ENCODE results near the gene RAD51B. TPM values are rescaled to one million over a fixed set of nuclear protein-coding genes. Genes with fewer than 3 reads are reported as not detected.

Gene RAD51B
- total and polyA plus RNA-seq, 4 donors = 2.5 to 95.0 (median 9.6) TPM

GRCh38 chr14:68079941-68080697 is 260.5 kb downstream of the RAD51B start:
- no peak overlapping the region for H3K9ac ChIP-seq (ENCODE audit: insufficient read depth in 1 of 2, low read length in 2 of 2)
- ATAC-seq (ENCODE audit: insufficient read depth, low FRiP score) (no peak), DNase-seq (peak in 1 of 3 donors; percentile 71)
- no peaks in the 10 kb centered on the region for H3K27me3 ChIP-seq (ENCODE audit: control insufficient read depth in 3 of 3, insufficient read depth in 3 of 3, low read length in 2 of 3)
- H3K36me3 ChIP-seq (ENCODE audit: control insufficient read depth in 4 of 4, insufficient read depth in 4 of 4, low read length in 4 of 4) = no peaks in the 10 kb centered on the region
- no peak overlapping the region for H3K27ac ChIP-seq (ENCODE audit: low read depth in 1 of 2, low read length in 1 of 2)
- no peaks in the 10 kb centered on the region for H3K9me3 ChIP-seq (ENCODE audit: control insufficient read depth in 4 of 4, insufficient read depth in 3 of 4, low read length in 3 of 4)
- no peak overlapping the region for H3K4me3 ChIP-seq
- peaks cover 0 to 22% (median 8%) of the 10 kb centered on the region in 5 donors for H3K4me1 ChIP-seq (ENCODE audit: control insufficient read depth in 5 of 5, insufficient read depth in 5 of 5, low read length in 5 of 5)
- no peak for TF ChIP-seq CTCF (IDR thresholded peaks at IDR 0.05; ENCODE audit: control extremely low read depth, extremely low read depth)

- no peak overlapping the region for H3K9ac ChIP-seq (ENCODE audit: insufficient read depth in 1 of 2, low read length in 2 of 2)
- no peak overlapping the region for H3K4me3 ChIP-seq
- peaks cover 0 to 30% (median 8%) of the 10 kb centered on the region in 5 donors for H3K4me1 ChIP-seq (ENCODE audit: control insufficient read depth in 5 of 5, insufficient read depth in 5 of 5, low read length in 5 of 5)
- H3K9me3 ChIP-seq (ENCODE audit: control insufficient read depth in 4 of 4, insufficient read depth in 3 of 4, low read length in 3 of 4) = no peaks in the 10 kb centered on the region
- peak in 1 of 3 donors; percentile 44 for DNase-seq
- TF ChIP-seq CTCF (IDR thresholded peaks at IDR 0.05; ENCODE audit: control extremely low read depth, extremely low read depth) = no peak
- no peak for ATAC-seq (ENCODE audit: insufficient read depth, low FRiP score)
- WGBS, 2 donors = 44 to 49% methylated on average over 5 of the region's 5 CpGs
- H3K36me3 ChIP-seq (ENCODE audit: control insufficient read depth in 4 of 4, insufficient read depth in 4 of 4, low read length in 4 of 4) = no peaks in the 10 kb centered on the region
- no peak overlapping the region for H3K27ac ChIP-seq (ENCODE audit: low read depth in 1 of 2, low read length in 1 of 2)
- no peaks in the 10 kb centered on the region for H3K27me3 ChIP-seq (ENCODE audit: control insufficient read depth in 3 of 3, insufficient read depth in 3 of 3, low read length in 2 of 3)
These were observed 261.9 kb downstream of the RAD51B start for GRCh38 chr14:68081489-68081888.

GRCh38 chr14:68082698-68083291 is 263.2 kb downstream of the RAD51B start:
- no peak overlapping the region for H3K4me3 ChIP-seq
- DNase-seq (peak in 1 of 3 donors; percentile 37), ATAC-seq (ENCODE audit: insufficient read depth, low FRiP score) (no peak)
- no peaks in the 10 kb centered on the region for H3K9me3 ChIP-seq (ENCODE audit: control insufficient read depth in 4 of 4, insufficient read depth in 3 of 4, low read length in 3 of 4)
- H3K36me3 ChIP-seq (ENCODE audit: control insufficient read depth in 4 of 4, insufficient read depth in 4 of 4, low read length in 4 of 4) = no peaks in the 10 kb centered on the region
- no peaks in the 10 kb centered on the region for H3K27me3 ChIP-seq (ENCODE audit: control insufficient read depth in 3 of 3, insufficient read depth in 3 of 3, low read length in 2 of 3)
- no peak overlapping the region for H3K9ac ChIP-seq (ENCODE audit: insufficient read depth in 1 of 2, low read length in 2 of 2)
- TF ChIP-seq CTCF (IDR thresholded peaks at IDR 0.05; ENCODE audit: control extremely low read depth, extremely low read depth) = no peak
- H3K4me1 ChIP-seq (ENCODE audit: control insufficient read depth in 5 of 5, insufficient read depth in 5 of 5, low read length in 5 of 5) = peaks cover 0 to 30% (median 15%) of the 10 kb centered on the region in 5 donors
- WGBS, 2 donors = 66 to 91% methylated on average over 3 of the region's 3 CpGs
- no peak overlapping the region for H3K27ac ChIP-seq (ENCODE audit: low read depth in 1 of 2, low read length in 1 of 2)
